ENCODE measurements around the gene PGLYRP3. TPM values are rescaled to one million over a fixed set of nuclear protein-coding genes. Genes with fewer than 3 reads are reported as not detected.
"Not testable (repeated sequence)": the region's sequence is repeated elsewhere in the genome, so short reads cannot be mapped to it uniquely, and the experiment has no call there.

The PGLYRP3 gene
- polyA plus RNA-seq, 5 donors: not detected

- DNase-seq: no peak
Observed at GRCh38 chr1:153348511-153349362, 36.0 kb upstream of the PGLYRP3 start, which contains the start of gene PGLYRP4. Gene PGLYRP4 (minus strand): TSS chr1:153348841. CDS start chr1:153347932, 909 bp downstream.

- no peak for DNase-seq
Observed at GRCh38 chr1:153347856-153348255, 35.1 kb upstream of the PGLYRP3 start.

- DNase-seq: not testable (repeated sequence)
Observed at GRCh38 chr1:153347049-153347448, 34.3 kb upstream of the PGLYRP3 start.

- DNase-seq: no peak
Observed at GRCh38 chr1:153346077-153346723, 33.4 kb upstream of the PGLYRP3 start.

- DNase-seq: no peak
Observed at GRCh38 chr1:153345187-153346076, 32.7 kb upstream of the PGLYRP3 start.

- DNase-seq: no peak
Observed at GRCh38 chr1:153344718-153345025, 31.9 kb upstream of the PGLYRP3 start.

GRCh38 chr1:153343811-153344717 lies 31.3 kb upstream of the PGLYRP3 start:
- DNase-seq: no peak

GRCh38 chr1:153343040-153343681 lies 30.4 kb upstream of the PGLYRP3 start:
- no peak for DNase-seq

GRCh38 chr1:153342178-153342577 lies 29.4 kb upstream of the PGLYRP3 start:
- DNase-seq: no peak

GRCh38 chr1:153341431-153341934 lies 28.7 kb upstream of the PGLYRP3 start:
- DNase-seq: no peak

- no peak for DNase-seq
Observed at GRCh38 chr1:153340356-153340755, 27.6 kb upstream of the PGLYRP3 start.

- DNase-seq: no peak
Observed at GRCh38 chr1:153339802-153340201, 27.1 kb upstream of the PGLYRP3 start.

GRCh38 chr1:153337980-153338853 lies 25.5 kb upstream of the PGLYRP3 start:
- no peak for DNase-seq

GRCh38 chr1:153336650-153337049 lies 23.9 kb upstream of the PGLYRP3 start:
- DNase-seq: no peak

- DNase-seq: no peak
Observed at GRCh38 chr1:153333902-153334301, 21.1 kb upstream of the PGLYRP3 start.

- no peak for DNase-seq
Observed at GRCh38 chr1:153324912-153325311, 12.2 kb upstream of the PGLYRP3 start.

GRCh38 chr1:153322568-153322967 lies 9.8 kb upstream of the PGLYRP3 start:
- no peak for DNase-seq

- DNase-seq: not testable (repeated sequence)
Observed at GRCh38 chr1:153318145-153318544, 5.4 kb upstream of the PGLYRP3 start.

- not testable (repeated sequence) for DNase-seq
Observed at GRCh38 chr1:153316013-153316412, 3.3 kb upstream of the PGLYRP3 start.

Data from right lung (tissue), 5 donors.